SH-SY5Y (cell line): ENCODE measurements around the gene TRIP13.

Source experiments
- GATA2 ChIP-seq: IDR thresholded peaks from 2 replicates; pipeline ENCODE4 v1.6.1; 2011; ENCODE audit warnings: mild to moderate bottlenecking, low read depth, low read length
- GATA3 ChIP-seq: IDR thresholded peaks from 2 replicates; pipeline ENCODE4 v1.6.1; 2011; ENCODE audit warnings: low read depth, mild to moderate bottlenecking, low read length, moderate library complexity

- no peak for TF ChIP-seq GATA2
- TF ChIP-seq GATA3 = no peak
These were observed 60.0 kb downstream of the TRIP13 start for GRCh38 chr5:952597-953271.
